Central memory CD4-positive, alpha-beta T cell (primary cell): ENCODE measurements around the gene LACTB.

Source experiments
- DNase-seq: peaks from one replicate; pipeline ENCODE4 v3.0.0; 2022
- total RNA-seq, 3 experiments: gene quantifications; one replicate each; lab custom pipeline; 2026; lab: John Stamatoyannopoulos, UW

The LACTB gene
- total RNA-seq: 13.7 to 30.7 (median 24.9) reads per million in 3 experiments

GRCh38 chr15:63121382-63122001, at the start of gene LACTB:
Gene LACTB, plus strand, starts transcription at chr15:63121861. Its CDS starts 11 bp downstream, at chr15:63121872.
- DNase-seq: peak; percentile 70

GRCh38 chr15:63072023-63072650, 49.5 kb upstream of the LACTB start:
- no peak for DNase-seq

- DNase-seq: no peak
These were observed 48.8 kb upstream of the LACTB start for GRCh38 chr15:63072809-63073277.

- no peak for DNase-seq
These were observed 48.0 kb upstream of the LACTB start for GRCh38 chr15:63073497-63074172.

- DNase-seq: no peak
These were observed 46.4 kb upstream of the LACTB start for GRCh38 chr15:63075015-63075983.

- DNase-seq: no peak
These were observed 45.5 kb upstream of the LACTB start for GRCh38 chr15:63075984-63076713.

GRCh38 chr15:63076714-63077046, 45.0 kb upstream of the LACTB start:
- DNase-seq: no peak

- DNase-seq: no peak
These were observed 43.7 kb upstream of the LACTB start for GRCh38 chr15:63077952-63078351.

- DNase-seq: no peak
These were observed 41.6 kb upstream of the LACTB start for GRCh38 chr15:63079947-63080626.

GRCh38 chr15:63080634-63081250, 40.9 kb upstream of the LACTB start:
- DNase-seq: no peak

GRCh38 chr15:63082366-63082765, 39.3 kb upstream of the LACTB start:
- no peak for DNase-seq

- DNase-seq: no peak
These were observed 38.6 kb upstream of the LACTB start for GRCh38 chr15:63083044-63083443.

- no peak for DNase-seq
These were observed 38.1 kb upstream of the LACTB start for GRCh38 chr15:63083541-63083940.

- no peak for DNase-seq
These were observed 36.9 kb upstream of the LACTB start for GRCh38 chr15:63084806-63085205.

- no peak for DNase-seq
These were observed 36.4 kb upstream of the LACTB start for GRCh38 chr15:63085289-63085688.

GRCh38 chr15:63086271-63086670, 35.4 kb upstream of the LACTB start:
- no peak for DNase-seq

GRCh38 chr15:63086947-63087346, 34.7 kb upstream of the LACTB start:
- no peak for DNase-seq

GRCh38 chr15:63088533-63089245, 33.0 kb upstream of the LACTB start:
- no peak for DNase-seq

- DNase-seq: no peak
These were observed 32.2 kb upstream of the LACTB start for GRCh38 chr15:63089260-63090043.

- no peak for DNase-seq
These were observed 31.2 kb upstream of the LACTB start for GRCh38 chr15:63090472-63090871.
